ENCODE data around the gene KCND2.

- TF ChIP-seq CTCF (IDR thresholded peaks at IDR 0.05) (no peak), POLR2A (IDR thresholded peaks at IDR 0.05) (no peak)
Observed at GRCh38 chr7:120274482-120274881, 1.5 kb downstream of the KCND2 start.

All from testis (tissue), 2 donors.